ENCODE data around the gene PEAR1.

Gene PEAR1

GRCh38 chr1:156860113-156860627 lies 33.3 kb upstream of the PEAR1 start:
- DNase-seq, result peak; percentile 55

GRCh38 chr1:156860628-156861423 lies 32.7 kb upstream of the PEAR1 start, which contains the start of gene NTRK1:
Gene NTRK1 (plus strand): TSS chr1:156860865. CDS start chr1:156860935, 70 bp downstream.
- DNase-seq, result peak; percentile 27

DNA sequence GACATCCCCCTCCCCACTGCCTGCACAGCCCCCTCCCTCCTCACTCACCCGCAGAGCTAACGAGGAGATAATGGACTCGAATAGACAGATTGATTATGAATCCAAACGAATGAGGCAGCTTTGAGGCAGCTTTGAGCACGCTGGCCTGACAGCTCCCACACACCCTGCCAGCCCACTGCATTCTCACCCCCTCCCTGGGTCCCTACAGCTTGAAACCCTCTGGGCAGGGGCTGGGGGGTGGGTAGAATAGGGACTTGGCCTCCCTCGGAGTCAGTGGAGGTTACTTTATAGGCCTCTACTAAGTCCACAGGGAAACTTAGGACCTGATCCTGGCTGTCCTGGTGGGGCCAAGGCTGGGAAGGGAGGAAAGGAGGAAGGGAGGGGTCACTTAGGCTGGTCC lies 30.9 kb upstream of the PEAR1 start:
- DNase-seq, result no peak

DNA sequence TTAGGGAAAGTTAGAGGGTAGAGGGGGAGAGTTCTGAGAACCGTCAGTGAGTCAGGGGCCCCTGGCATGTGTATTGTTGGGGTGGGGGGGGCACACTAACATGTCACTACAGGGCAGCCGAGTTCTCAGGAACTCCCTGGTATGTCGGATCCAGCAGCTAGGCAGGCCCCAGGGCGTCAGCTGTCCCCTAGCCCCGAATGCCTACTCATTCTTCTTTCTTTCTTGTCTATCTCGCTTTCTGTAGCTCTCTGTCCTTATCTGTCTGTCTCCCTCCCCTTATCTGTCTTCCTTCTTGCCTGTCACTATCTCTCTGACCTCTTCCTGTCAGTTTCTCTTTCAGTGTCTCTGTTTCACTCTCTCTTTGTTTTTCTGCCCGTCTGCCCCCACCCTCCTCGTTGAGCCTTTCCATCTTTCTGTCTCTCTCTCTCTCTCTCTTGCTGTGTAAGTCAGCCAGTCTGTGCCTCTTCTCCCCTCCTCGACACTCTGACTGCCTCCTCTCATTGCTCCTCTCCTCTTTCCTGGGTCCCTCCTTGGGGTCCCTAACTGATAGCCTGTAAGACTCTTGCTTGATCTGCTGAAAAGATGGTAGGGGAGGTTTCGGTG lies 30.4 kb upstream of the PEAR1 start:
- DNase-seq, result no peak

DNA sequence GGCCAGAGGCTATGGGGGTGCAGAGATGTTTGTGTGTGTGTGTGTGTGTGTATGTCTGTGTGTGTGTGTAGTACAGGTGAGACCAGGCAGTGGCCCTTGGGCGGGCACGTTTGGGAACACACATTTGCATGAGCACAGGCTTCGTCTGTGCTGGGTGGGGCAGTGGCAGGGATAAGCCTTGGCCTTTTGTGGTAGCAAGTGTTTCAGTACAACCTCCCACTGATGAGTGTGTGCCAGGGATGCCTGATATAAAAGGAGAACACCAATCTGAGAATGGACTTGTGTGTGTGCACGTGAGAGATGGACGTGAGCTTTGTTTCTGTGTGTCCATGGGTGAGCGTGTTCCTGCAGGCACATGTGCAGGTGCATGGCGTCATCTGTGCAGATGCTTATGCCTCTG lies 29.9 kb upstream of the PEAR1 start:
- no peak for DNase-seq

DNA sequence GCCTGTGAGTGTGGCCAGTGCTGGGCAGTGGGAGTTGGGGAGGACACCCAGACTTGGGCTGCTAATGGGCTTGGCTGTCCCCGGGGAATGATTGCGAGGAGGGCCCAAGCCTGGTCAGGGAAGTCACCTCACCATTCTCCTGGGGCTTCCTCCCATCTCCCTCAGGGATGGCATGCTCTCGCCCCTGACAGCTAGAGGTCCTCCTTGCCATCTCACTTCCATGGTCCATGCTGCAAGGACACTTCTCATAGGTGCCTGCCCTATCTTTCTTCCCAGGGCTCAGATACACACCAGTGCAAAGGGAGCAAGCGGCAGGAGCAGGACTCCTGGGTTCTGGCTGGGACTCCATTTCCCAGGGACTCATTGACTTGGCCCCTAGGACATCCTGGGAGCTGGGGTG lies 28.7 kb upstream of the PEAR1 start:
- DNase-seq, result no peak

DNA sequence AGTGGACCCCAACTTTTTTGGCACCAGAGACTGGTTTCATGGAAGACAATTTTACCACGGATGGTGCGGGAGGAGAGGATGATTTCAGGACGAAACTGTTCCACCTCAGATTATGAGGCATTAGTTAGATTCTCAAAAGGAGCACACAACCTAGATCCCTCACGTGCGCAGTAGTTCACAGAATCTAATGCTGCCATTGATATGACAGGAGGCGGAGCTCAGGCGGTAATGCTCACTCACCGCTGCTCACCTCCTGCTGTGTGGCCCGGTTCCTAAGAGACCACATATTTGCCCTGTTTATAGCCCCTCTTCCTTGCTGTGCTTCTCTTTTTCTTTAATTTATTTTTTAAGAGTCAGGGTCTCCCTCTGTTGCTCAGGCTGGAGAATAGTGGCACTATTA lies 28.3 kb upstream of the PEAR1 start:
- DNase-seq, result no peak

DNA sequence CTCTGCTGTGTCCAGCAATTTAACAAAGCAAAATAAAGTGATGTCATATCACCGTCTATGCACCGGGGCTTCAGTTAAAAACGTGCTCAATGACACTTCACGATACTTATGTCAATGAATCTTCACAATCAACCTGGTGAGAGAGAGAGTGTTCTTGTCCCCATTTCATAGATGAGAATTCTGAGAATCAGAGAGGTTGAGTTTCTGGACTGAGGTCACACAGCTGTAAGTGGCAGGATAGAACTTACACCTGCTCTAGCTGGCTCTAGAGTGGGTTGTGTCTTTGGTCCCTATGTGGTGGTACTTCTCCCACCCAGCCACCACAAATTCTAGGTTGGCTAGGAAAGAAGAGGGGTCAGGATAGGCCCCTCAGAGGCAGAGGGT lies 27.7 kb upstream of the PEAR1 start:
- no peak for DNase-seq

DNA sequence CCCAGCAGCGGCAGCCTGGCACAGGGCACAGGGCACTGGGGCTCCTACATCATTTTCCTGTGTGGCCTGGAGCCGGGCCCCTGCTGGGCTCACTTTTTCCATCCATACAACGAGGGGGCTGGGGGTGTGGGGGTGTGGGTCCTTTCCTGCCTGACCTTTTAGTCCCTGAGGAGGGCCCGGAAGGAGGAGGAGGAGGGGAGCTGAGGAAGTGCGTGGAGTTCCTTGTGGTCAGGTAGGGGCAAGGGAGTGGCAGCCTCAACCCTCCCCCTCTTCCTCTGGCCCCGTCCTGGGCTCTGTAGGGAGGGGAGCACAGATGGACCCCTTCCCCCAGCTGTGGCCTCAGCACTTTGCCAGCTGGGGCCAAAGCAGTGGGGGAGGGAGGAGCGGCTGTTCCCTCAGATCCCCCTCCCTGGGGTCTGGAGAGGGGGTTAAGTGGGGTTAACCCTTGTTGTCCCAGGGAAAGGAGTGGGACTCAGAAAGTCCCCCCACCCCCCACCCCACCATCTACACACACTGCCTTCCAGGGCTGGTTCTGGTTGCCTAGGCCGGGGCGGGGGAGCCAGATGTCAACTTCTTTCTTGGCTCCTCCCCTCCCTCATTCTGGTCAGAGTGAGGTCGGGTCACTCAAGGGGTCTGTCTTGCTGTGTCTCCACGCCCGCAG lies 27.1 kb upstream of the PEAR1 start:
- no peak for DNase-seq

DNA sequence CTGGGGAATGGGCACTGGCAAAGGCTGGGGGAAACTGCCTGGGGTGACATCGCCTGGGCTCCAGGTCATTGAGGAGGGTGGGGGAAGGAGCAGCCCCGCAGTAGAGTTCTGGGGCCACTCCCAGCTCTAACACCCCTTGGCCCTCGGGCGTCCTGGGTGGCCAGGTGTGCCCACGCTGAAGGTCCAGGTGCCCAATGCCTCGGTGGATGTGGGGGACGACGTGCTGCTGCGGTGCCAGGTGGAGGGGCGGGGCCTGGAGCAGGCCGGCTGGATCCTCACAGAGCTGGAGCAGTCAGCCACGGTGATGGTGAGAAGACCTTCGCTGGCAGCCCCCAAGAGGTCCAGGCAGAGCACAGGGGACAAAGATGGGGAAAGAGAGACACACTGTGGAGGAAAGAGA lies 25.2 kb upstream of the PEAR1 start:
- no peak for DNase-seq

DNA sequence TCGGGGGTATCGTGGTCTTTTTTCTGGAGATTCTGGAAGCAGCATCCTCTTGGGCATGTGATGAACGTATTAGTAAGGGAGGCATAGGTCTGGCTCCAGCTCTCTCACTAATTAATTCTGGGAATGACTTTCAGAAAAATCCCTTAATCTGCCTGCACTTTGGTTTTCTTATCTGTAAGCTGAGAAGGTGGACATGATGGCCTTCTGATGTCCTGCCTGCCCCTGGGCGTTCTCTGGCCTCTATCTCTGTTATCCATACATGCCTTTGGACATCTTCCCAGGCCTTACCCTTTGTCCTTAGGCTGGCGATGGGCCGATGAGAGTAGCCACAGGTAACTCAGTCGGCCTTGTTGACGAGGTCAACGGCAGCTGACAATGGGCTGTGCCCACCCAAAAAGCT lies 24.1 kb upstream of the PEAR1 start:
- DNase-seq, result no peak

- no peak for DNase-seq
Observed at GRCh38 chr1:156873659-156874058, 19.9 kb upstream of the PEAR1 start.

DNA sequence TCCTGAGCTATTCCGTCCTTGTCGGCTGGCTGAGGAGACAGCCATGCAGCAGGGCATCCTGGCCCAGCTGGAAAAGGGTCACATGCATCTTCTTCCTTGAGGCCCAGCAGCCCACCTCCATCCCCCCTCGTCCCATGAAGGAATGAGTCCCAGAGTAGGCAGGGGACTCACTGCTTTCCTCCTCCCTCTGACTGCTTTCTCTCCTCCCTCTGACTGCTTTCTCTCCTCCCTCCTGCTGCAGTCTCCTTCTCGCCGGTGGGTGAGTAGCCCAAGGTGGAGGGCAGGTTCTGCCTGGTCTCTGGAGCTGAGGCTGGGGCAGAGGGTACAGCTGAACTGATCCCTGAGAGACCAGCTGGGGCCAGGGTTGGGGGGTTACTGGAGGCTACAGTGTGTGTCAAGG lies 19.4 kb upstream of the PEAR1 start:
- no peak for DNase-seq

- no peak for DNase-seq
Observed at GRCh38 chr1:156874572-156875340, 18.8 kb upstream of the PEAR1 start.

GRCh38 chr1:156875341-156875615 lies 18.2 kb upstream of the PEAR1 start:
- DNase-seq, result no peak

- DNase-seq, result no peak
Observed at GRCh38 chr1:156876281-156876680, 17.2 kb upstream of the PEAR1 start.

- DNase-seq, result no peak
Observed at GRCh38 chr1:156877433-156878170, 15.9 kb upstream of the PEAR1 start.

DNA sequence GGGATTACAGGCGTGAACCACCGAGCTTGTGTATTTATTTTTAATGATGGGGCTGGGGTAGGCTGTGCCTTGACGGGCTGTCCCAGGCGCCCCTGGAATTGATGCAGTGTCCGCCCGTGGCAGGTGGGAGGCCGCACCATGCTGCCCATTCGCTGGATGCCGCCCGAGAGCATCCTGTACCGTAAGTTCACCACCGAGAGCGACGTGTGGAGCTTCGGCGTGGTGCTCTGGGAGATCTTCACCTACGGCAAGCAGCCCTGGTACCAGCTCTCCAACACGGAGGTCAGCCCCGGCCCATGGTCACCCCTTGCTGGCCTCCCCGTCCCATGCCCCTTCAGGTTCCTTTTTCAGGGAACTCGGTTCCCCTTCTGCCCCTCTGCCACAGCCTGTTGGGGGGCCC lies 13.6 kb upstream of the PEAR1 start:
- DNase-seq, result no peak

- no peak for DNase-seq
Observed at GRCh38 chr1:156880473-156880872, 13.0 kb upstream of the PEAR1 start.

DNA sequence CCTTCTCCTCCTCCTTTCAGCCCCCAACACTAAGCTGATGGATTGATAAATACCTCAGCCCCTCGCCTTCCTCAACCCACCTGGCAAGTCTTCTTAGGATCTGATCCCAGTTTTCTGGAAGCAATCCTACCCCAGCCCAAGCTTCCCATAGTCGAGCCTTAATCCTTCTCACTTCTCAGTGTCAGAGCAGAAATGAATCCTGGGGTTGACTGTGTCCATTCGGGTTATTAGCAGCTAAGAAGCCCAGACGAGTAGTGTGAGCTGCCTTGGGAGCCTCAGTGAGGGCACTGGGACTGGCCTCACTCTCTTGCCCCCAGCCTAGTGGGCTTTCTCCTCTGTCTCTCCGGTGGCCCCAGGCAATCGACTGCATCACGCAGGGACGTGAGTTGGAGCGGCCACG lies 12.4 kb upstream of the PEAR1 start:
- DNase-seq, result no peak

- DNase-seq, result no peak
Observed at GRCh38 chr1:156881663-156882062, 11.9 kb upstream of the PEAR1 start.

DNA sequence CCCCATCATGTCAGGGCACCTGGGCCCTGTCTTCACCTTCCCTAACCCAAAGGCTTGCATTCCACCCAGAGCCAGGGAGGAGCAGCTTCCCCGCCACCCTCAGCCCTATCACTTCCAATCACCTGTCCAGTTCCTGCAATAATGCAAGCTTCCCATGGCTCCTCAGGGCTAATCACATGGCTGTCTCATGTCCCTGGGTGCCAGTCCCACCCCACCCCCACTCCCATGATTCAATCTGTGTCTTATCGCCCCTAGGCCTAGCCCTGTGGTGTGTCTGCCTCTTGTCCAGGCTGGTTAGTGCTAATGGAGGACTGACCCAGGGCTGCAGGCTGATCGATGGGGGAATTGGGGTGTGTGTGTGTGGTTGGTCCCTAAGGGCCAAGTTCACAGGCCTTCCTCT lies 11.0 kb upstream of the PEAR1 start:
- no peak for DNase-seq

- DNase-seq, result no peak
Observed at GRCh38 chr1:156883919-156884318, 9.6 kb upstream of the PEAR1 start.

Data from midbrain (tissue), 1 donor.